ENCODE results near the gene ADAM12.

- no peak for TF ChIP-seq EZH2 (IDR thresholded peaks at IDR 0.05; ENCODE audit: borderline replicate concordance, insufficient read depth, low read length, poor library complexity, severe bottlenecking)
- TF ChIP-seq, protein P1, sequence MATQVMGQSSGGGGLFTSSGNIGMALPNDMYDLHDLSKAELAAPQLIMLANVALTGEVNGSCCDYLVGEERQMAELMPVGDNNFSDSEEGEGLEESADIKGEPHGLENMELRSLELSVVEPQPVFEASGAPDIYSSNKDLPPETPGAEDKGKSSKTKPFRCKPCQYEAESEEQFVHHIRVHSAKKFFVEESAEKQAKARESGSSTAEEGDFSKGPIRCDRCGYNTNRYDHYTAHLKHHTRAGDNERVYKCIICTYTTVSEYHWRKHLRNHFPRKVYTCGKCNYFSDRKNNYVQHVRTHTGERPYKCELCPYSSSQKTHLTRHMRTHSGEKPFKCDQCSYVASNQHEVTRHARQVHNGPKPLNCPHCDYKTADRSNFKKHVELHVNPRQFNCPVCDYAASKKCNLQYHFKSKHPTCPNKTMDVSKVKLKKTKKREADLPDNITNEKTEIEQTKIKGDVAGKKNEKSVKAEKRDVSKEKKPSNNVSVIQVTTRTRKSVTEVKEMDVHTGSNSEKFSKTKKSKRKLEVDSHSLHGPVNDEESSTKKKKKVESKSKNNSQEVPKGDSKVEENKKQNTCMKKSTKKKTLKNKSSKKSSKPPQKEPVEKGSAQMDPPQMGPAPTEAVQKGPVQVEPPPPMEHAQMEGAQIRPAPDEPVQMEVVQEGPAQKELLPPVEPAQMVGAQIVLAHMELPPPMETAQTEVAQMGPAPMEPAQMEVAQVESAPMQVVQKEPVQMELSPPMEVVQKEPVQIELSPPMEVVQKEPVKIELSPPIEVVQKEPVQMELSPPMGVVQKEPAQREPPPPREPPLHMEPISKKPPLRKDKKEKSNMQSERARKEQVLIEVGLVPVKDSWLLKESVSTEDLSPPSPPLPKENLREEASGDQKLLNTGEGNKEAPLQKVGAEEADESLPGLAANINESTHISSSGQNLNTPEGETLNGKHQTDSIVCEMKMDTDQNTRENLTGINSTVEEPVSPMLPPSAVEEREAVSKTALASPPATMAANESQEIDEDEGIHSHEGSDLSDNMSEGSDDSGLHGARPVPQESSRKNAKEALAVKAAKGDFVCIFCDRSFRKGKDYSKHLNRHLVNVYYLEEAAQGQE (IDR thresholded peaks at IDR 0.05; ENCODE audit: borderline replicate concordance), result no peak
- no peak for TF ChIP-seq POLR2AphosphoS5 (IDR thresholded peaks at IDR 0.05)
- TF ChIP-seq CTCF (IDR thresholded peaks at IDR 0.05; ENCODE audit: poor library complexity, severe bottlenecking), result no peak
- no peak for TF ChIP-seq SMC3 (conservative IDR thresholded peaks at IDR 0.05; ENCODE audit: poor library complexity)
- no peak for TF ChIP-seq EP300 (conservative IDR thresholded peaks at IDR 0.05; ENCODE audit: poor library complexity, severe bottlenecking)
- no peak for TF ChIP-seq TAF1 (IDR thresholded peaks at IDR 0.05; ENCODE audit: low read depth)
- no peak for TF ChIP-seq MXI1 (conservative IDR thresholded peaks at IDR 0.05; ENCODE audit: poor library complexity, severe bottlenecking)
Measured at GRCh38 chr10:126090443-126090842, 297.8 kb downstream of the ADAM12 start.
